ENCODE results near the gene IL1RAPL2. TPM values are rescaled to one million over a fixed set of nuclear protein-coding genes. Genes with fewer than 3 reads are reported as not detected.

IL1RAPL2 gene
- total RNA-seq, 4 donors from 2014 or later = not detected

- Histone ChIP-seq H3K27ac (no peak overlapping the region), H3K9me3 (no peaks in the 10 kb centered on the region), H3K36me3 (no peaks in the 10 kb centered on the region), H3K4me3 (replicated peaks in 1 of 3) (no peak overlapping the region), H3K27me3 (no peaks in the 10 kb centered on the region), H3K4me1 (no peaks in the 10 kb centered on the region)
- WGBS, 2 donors = 41 to 47% methylated on average over 1 of the region's 1 CpG
- DNase-seq = no peak
- no peak for TF ChIP-seq CTCF (IDR thresholded peaks at IDR 0.05)
- TF ChIP-seq POLR2A (IDR thresholded peaks at IDR 0.05) = no peak
- intact Hi-C loops (cut with DNase I) = no loop called here
Measured at GRCh38 chrX:105488716-105489115, 922.7 kb downstream of the IL1RAPL2 start.

GRCh38 chrX:105495376-105495775 lies 929.4 kb downstream of the IL1RAPL2 start:
- Histone ChIP-seq H3K9me3 (no peaks in the 10 kb centered on the region), H3K27me3 (no peaks in the 10 kb centered on the region), H3K4me1 (no peaks in the 10 kb centered on the region), H3K36me3 (no peaks in the 10 kb centered on the region), H3K4me3 (replicated peaks in 1 of 3) (no peak overlapping the region), H3K27ac (no peak overlapping the region)
- no peak for DNase-seq
- no peak for TF ChIP-seq POLR2A (IDR thresholded peaks at IDR 0.05)
- no peak for TF ChIP-seq CTCF (IDR thresholded peaks at IDR 0.05)
- intact Hi-C loops (cut with DNase I) = no loop called here

- 82 to 100% methylated on average over 1 of the region's 1 CpG for WGBS, 2 donors
- H3K27me3 ChIP-seq = no peaks in the 10 kb centered on the region
- intact Hi-C loops (cut with DNase I) = no loop called here
Measured at GRCh38 chrX:105502336-105502735, 936.3 kb downstream of the IL1RAPL2 start.

GRCh38 chrX:105515561-105515960 lies 949.6 kb downstream of the IL1RAPL2 start:
- TF ChIP-seq CTCF (IDR thresholded peaks at IDR 0.05) = no peak
- TF ChIP-seq POLR2A (IDR thresholded peaks at IDR 0.05) = no peak
- WGBS, 2 donors = 80 to 88% methylated on average over 1 of the region's 1 CpG

More at GRCh38 chrX:105502336-105502735, 936.3 kb downstream of the IL1RAPL2 start:
- Histone ChIP-seq H3K27ac (no peak overlapping the region), H3K4me3 (replicated peaks in 1 of 3) (no peak overlapping the region), H3K36me3 (no peaks in the 10 kb centered on the region), H3K4me1 (no peaks in the 10 kb centered on the region), H3K9me3 (no peaks in the 10 kb centered on the region)
- TF ChIP-seq CTCF (IDR thresholded peaks at IDR 0.05) (no peak), POLR2A (IDR thresholded peaks at IDR 0.05) (no peak)
- no peak for DNase-seq

GRCh38 chrX:105526431-105526830 lies 960.4 kb downstream of the IL1RAPL2 start:
- Histone ChIP-seq H3K9me3 (no peaks in the 10 kb centered on the region), H3K4me1 (no peaks in the 10 kb centered on the region), H3K27me3 (no peaks in the 10 kb centered on the region), H3K4me3 (replicated peaks in 1 of 3) (no peak overlapping the region), H3K27ac (no peak overlapping the region), H3K36me3 (no peaks in the 10 kb centered on the region)
- 79 to 91% methylated on average over 1 of the region's 1 CpG for WGBS, 2 donors
- TF ChIP-seq CTCF (IDR thresholded peaks at IDR 0.05) (no peak), POLR2A (IDR thresholded peaks at IDR 0.05) (no peak)
- no peak for DNase-seq
- intact Hi-C loops (cut with DNase I) = no loop called here

More at GRCh38 chrX:105515561-105515960, 949.6 kb downstream of the IL1RAPL2 start:
- H3K9me3 ChIP-seq = no peaks in the 10 kb centered on the region
- no peaks in the 10 kb centered on the region for H3K36me3 ChIP-seq
- H3K27me3 ChIP-seq = no peaks in the 10 kb centered on the region
- intact Hi-C loops (cut with DNase I) = no loop called here
- no peak overlapping the region for H3K4me3 ChIP-seq (replicated peaks in 1 of 3)
- DNase-seq = no peak
- no peak overlapping the region for H3K27ac ChIP-seq
- H3K4me1 ChIP-seq = no peaks in the 10 kb centered on the region

All from thyroid gland (tissue), 4 donors.